ENCODE measurements around the gene NPFF. TPM values are rescaled to one million over a fixed set of nuclear protein-coding genes. Genes with fewer than 3 reads are reported as not detected.

NPFF gene
- total and polyA plus RNA-seq, 11 donors: not detected

- Histone ChIP-seq H3K36me3 (no peaks in the 10 kb centered on the region), H3K4me3 (peak overlapping the region in 3 of 12 donors; percentile 6 to 14 (median 12)), H3K4me1 (peaks cover 0 to 52% (median 32%) of the 10 kb centered on the region in 12 donors), H3K27me3 (no peaks in the 10 kb centered on the region), H3K27ac (peak overlapping the region in 10 of 12 donors; percentile 19 to 67 (median 37)), H3K9me3 (no peaks in the 10 kb centered on the region)
- 38 to 50% (median 39%) methylated on average over 5 of the region's 5 CpGs for WGBS, 4 donors
- DNase-seq (peak in 3 of 5 donors; percentile 58 to 74 (median 65)), ATAC-seq (no peak)
- TF ChIP-seq POLR2A (IDR thresholded peaks at IDR 0.05) (no peak), CTCF (IDR thresholded peaks at IDR 0.05) (no peak)
- intact Hi-C loops (cut with DNase I): loop anchor here in 2 of 10 donors (5.0 kb wide), 2 partner anchors 34 to 39 kb away; no protein-coding TSS in a partner anchor
Observed at GRCh38 chr12:53495903-53496751, 11.2 kb downstream of the NPFF start.

- ATAC-seq: no peak
- intact Hi-C loops (cut with DNase I): loop anchor here in 2 of 10 donors (5.0 kb wide), 1 partner anchor 42 kb away; the partner anchor contains the start of gene PCBP2 (in 2 of the 2)
- Histone ChIP-seq H3K4me1 (peaks cover 0 to 44% (median 25%) of the 10 kb centered on the region in 12 donors), H3K27me3 (no peaks in the 10 kb centered on the region), H3K27ac (peak overlapping the region; percentile 5 to 87 (median 78)), H3K36me3 (no peaks in the 10 kb centered on the region), H3K9me3 (no peaks in the 10 kb centered on the region), H3K4me3 (peak overlapping the region; percentile 13 to 71 (median 62))
- 33 to 44% (median 39%) methylated on average over 11 of the region's 11 CpGs for WGBS, 4 donors
- TF ChIP-seq CTCF (IDR thresholded peaks at IDR 0.05) (no peak), POLR2A (IDR thresholded peaks at IDR 0.05) (no peak)
- DNase-seq: no peak
Observed at GRCh38 chr12:53493610-53494391, 13.5 kb downstream of the NPFF start.

GRCh38 chr12:53492830-53493609 lies 14.3 kb downstream of the NPFF start:
- intact Hi-C loops (cut with DNase I): loop anchor here in 2 of 10 donors (5.0 kb wide), 1 partner anchor 41 kb away; the partner anchor contains the start of gene PCBP2 (in 2 of the 2)
- DNase-seq: peak; percentile 94
- Histone ChIP-seq H3K9me3 (no peaks in the 10 kb centered on the region), H3K27me3 (no peaks in the 10 kb centered on the region), H3K36me3 (peaks cover 0 to 6% (median 0%) of the 10 kb centered on the region in 9 donors), H3K27ac (peak overlapping the region; percentile 52 to 87 (median 78)), H3K4me1 (peaks cover 0 to 39% (median 24%) of the 10 kb centered on the region in 12 donors), H3K4me3 (peak overlapping the region; percentile 13 to 71 (median 62))
- TF ChIP-seq CTCF (IDR thresholded peaks at IDR 0.05) (peak in 2 of 12 donors; percentile 32 to 41), POLR2A (IDR thresholded peaks at IDR 0.05) (peak in 1 of 2 donors; percentile 53)
- ATAC-seq: peak; percentile 89 to 97 (median 95)
- 1 to 2% (median 2%) methylated on average over 28 to 52 of the region's 52 CpGs for WGBS, 4 donors
